HG03097 (cell line): ENCODE measurements around the gene GOLGA6L7.
"Not testable (repeated sequence)": the region's sequence is repeated elsewhere in the genome, so short reads cannot be mapped to it uniquely, and the experiment has no call there.

Source experiments
- ATAC-seq: cut with Tn5 transposase; IDR thresholded peaks from one replicate; pipeline ENCODE4 v1.9.1; 2021; ENCODE audit not compliant: unreplicated experiment, low FRiP score

GOLGA6L7 gene

GRCh38 chr15:28885128-28885629, 36.7 kb upstream of the GOLGA6L7 start:
- no peak for ATAC-seq

- no peak for ATAC-seq
Observed at GRCh38 chr15:28884151-28884940, 35.9 kb upstream of the GOLGA6L7 start.

- no peak for ATAC-seq
Observed at GRCh38 chr15:28881600-28881999, 33.2 kb upstream of the GOLGA6L7 start.

GRCh38 chr15:28881170-28881569, 32.7 kb upstream of the GOLGA6L7 start:
- no peak for ATAC-seq

GRCh38 chr15:28880680-28881079, 32.2 kb upstream of the GOLGA6L7 start:
- no peak for ATAC-seq

- ATAC-seq = no peak
Observed at GRCh38 chr15:28879551-28879950, 31.1 kb upstream of the GOLGA6L7 start.

GRCh38 chr15:28878209-28878608, 29.8 kb upstream of the GOLGA6L7 start:
- no peak for ATAC-seq

- ATAC-seq = no peak
Observed at GRCh38 chr15:28876845-28877185, 28.4 kb upstream of the GOLGA6L7 start.

- no peak for ATAC-seq
Observed at GRCh38 chr15:28876131-28876844, 27.8 kb upstream of the GOLGA6L7 start.

GRCh38 chr15:28875461-28876000, 27.1 kb upstream of the GOLGA6L7 start:
- ATAC-seq = no peak

- ATAC-seq = no peak
Observed at GRCh38 chr15:28873585-28874190, 25.2 kb upstream of the GOLGA6L7 start.

- ATAC-seq = no peak
Observed at GRCh38 chr15:28873006-28873405, 24.6 kb upstream of the GOLGA6L7 start.

GRCh38 chr15:28871168-28871567, 22.7 kb upstream of the GOLGA6L7 start:
- ATAC-seq = no peak

- no peak for ATAC-seq
Observed at GRCh38 chr15:28868744-28869345, 20.4 kb upstream of the GOLGA6L7 start.

GRCh38 chr15:28861589-28862293, 13.3 kb upstream of the GOLGA6L7 start:
- ATAC-seq = not testable (repeated sequence)

GRCh38 chr15:28861031-28861534, 12.6 kb upstream of the GOLGA6L7 start:
- no peak for ATAC-seq

- ATAC-seq = not testable (repeated sequence)
Observed at GRCh38 chr15:28854578-28854977, 6.1 kb upstream of the GOLGA6L7 start.

- ATAC-seq = not testable (repeated sequence)
Observed at GRCh38 chr15:28853654-28854053, 5.2 kb upstream of the GOLGA6L7 start.

GRCh38 chr15:28849766-28850165, 1.3 kb upstream of the GOLGA6L7 start:
- ATAC-seq = not testable (repeated sequence)

- not testable (repeated sequence) for ATAC-seq
Observed at GRCh38 chr15:28849271-28849670, 827 bp upstream of the GOLGA6L7 start.
